DOHH2 (cell line): ENCODE measurements around the gene CDH4.

ENCODE experiments used
- H3F3A ChIP-seq: fragments of 200-600 bp; sonication (generic), shearing (Covaris generic); 2 replicates; pipeline ENCODE4 v1.6.0; 2016; ENCODE audit warnings: antibody characterized with exemption, mild to moderate bottlenecking; ENCODE audit not compliant: control insufficient read depth, insufficient read depth
- H3K27ac ChIP-seq: fragments of 200-600 bp; sonication (generic); 2 replicates; pipeline ENCODE4 v1.5.1; 2014; ENCODE audit warnings: low read depth, mild to moderate bottlenecking, low read length, moderate library complexity
- H3K27me3 ChIP-seq: fragments of 200-600 bp; sonication (generic); 2 replicates; pipeline ENCODE4 v1.6.1; 2014; ENCODE audit warnings: mild to moderate bottlenecking, low read length, mixed read lengths; ENCODE audit not compliant: control insufficient read depth
- H3K36me3 ChIP-seq: fragments of 200-600 bp; sonication (generic); 2 replicates; pipeline ENCODE4 v1.6.1; 2014; ENCODE audit warnings: mild to moderate bottlenecking, low read length, moderate library complexity, mixed read lengths; ENCODE audit not compliant: control insufficient read depth
- H3K4me1 ChIP-seq: fragments of 200-600 bp; sonication (generic); 2 replicates; pipeline ENCODE4 v1.6.1; 2014; ENCODE audit warnings: mild to moderate bottlenecking, low read length, mixed read lengths; ENCODE audit not compliant: control insufficient read depth
- H3K4me2 ChIP-seq: fragments of 200-600 bp; sonication (generic); 2 replicates; pipeline ENCODE4 v1.6.0; 2014; ENCODE audit warnings: mild to moderate bottlenecking, low read length, moderate library complexity
- H3K4me3 ChIP-seq: fragments of 200-600 bp; sonication (generic); 2 replicates; pipeline ENCODE4 v1.5.1; 2014; ENCODE audit warnings: mild to moderate bottlenecking, low read length, mixed read lengths
- H3K79me2 ChIP-seq: fragments of 200-600 bp; sonication (generic); 2 replicates; pipeline ENCODE4 v1.6.1; 2014; ENCODE audit warnings: mild to moderate bottlenecking, low read length, mixed read lengths; ENCODE audit not compliant: control insufficient read depth
- H3K9me2 ChIP-seq: fragments of 200-600 bp; sonication (generic); replicated peaks from 2 replicates; pipeline ENCODE4 v1.6.1; 2014; ENCODE audit warnings: mild to moderate bottlenecking, low read length, mixed read lengths; ENCODE audit not compliant: control insufficient read depth
- H3K9me3 ChIP-seq: fragments of 200-600 bp; sonication (generic); 2 replicates; pipeline ENCODE4 v1.6.1; 2014; ENCODE audit warnings: antibody characterized with exemption, low read length, mixed read lengths; ENCODE audit not compliant: control insufficient read depth, insufficient read depth
- H4K20me1 ChIP-seq: fragments of 200-600 bp; sonication (generic); 2 replicates; pipeline ENCODE4 v1.6.0; 2014; ENCODE audit warnings: low read depth, mild to moderate bottlenecking, antibody characterized with exemption, low read length, moderate library complexity; ENCODE audit not compliant: control insufficient read depth, insufficient read depth
- EZH2phosphoT487 ChIP-seq: fragments of 200-600 bp; sonication (generic); IDR thresholded peaks from 2 replicates; pipeline ENCODE4 v1.6.1; 2017; ENCODE audit warnings: borderline replicate concordance, mild to moderate bottlenecking, antibody characterized with exemption, low read length, moderate library complexity, mixed read lengths
- TF ChIP-seq, protein P1 (sequence below): fragments of 200-600 bp; sonication (generic); IDR thresholded peaks from one replicate; pipeline ENCODE4 v1.5.1; 2014; ENCODE audit warnings: antibody characterized with exemption, mild to moderate bottlenecking, low read depth, low read length; ENCODE audit not compliant: poor library complexity, severe bottlenecking

CDH4 gene

GRCh38 chr20:61597996-61598395 lies 345.9 kb downstream of the CDH4 start:
- no peak overlapping the region for H3K4me2 ChIP-seq
- no peaks in the 10 kb centered on the region for H3K79me2 ChIP-seq
- TF ChIP-seq, protein P1, sequence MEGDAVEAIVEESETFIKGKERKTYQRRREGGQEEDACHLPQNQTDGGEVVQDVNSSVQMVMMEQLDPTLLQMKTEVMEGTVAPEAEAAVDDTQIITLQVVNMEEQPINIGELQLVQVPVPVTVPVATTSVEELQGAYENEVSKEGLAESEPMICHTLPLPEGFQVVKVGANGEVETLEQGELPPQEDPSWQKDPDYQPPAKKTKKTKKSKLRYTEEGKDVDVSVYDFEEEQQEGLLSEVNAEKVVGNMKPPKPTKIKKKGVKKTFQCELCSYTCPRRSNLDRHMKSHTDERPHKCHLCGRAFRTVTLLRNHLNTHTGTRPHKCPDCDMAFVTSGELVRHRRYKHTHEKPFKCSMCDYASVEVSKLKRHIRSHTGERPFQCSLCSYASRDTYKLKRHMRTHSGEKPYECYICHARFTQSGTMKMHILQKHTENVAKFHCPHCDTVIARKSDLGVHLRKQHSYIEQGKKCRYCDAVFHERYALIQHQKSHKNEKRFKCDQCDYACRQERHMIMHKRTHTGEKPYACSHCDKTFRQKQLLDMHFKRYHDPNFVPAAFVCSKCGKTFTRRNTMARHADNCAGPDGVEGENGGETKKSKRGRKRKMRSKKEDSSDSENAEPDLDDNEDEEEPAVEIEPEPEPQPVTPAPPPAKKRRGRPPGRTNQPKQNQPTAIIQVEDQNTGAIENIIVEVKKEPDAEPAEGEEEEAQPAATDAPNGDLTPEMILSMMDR, result no peak
- TF ChIP-seq EZH2phosphoT487, result no peak
- no peaks in the 10 kb centered on the region for H3K27me3 ChIP-seq
- no peak overlapping the region for H3K27ac ChIP-seq
- H3K36me3 ChIP-seq, result no peaks in the 10 kb centered on the region
- H3F3A ChIP-seq, result no peaks in the 10 kb centered on the region
- H3K4me3 ChIP-seq, result no peak overlapping the region
- peaks cover 6% of the 10 kb centered on the region; the same call in 1 of the 2 replicates for H3K9me3 ChIP-seq
- no peaks in the 10 kb centered on the region for H3K4me1 ChIP-seq
- H3K9me2 ChIP-seq, result no peaks in the 10 kb centered on the region
- H4K20me1 ChIP-seq, result no peaks in the 10 kb centered on the region

DNA sequence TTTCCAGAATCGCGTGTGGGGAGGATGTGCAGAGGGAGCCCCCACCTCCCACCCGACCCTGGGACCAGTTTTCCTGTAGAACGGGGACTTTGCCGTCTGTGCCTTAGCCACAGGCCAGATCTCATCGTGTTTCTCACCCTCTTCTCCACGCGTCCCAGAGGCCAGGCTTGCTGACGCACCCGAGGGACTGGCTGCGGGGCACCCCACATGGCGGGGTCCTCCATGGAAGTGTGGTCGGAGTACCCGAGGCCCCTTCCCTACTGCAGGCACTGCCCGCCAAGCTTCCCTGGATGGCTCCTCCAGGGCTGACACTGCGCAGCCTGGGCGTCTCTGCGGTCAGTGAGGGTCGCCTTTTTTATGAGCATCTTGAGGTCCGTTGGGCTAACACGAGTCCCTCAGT lies 346.5 kb downstream of the CDH4 start:
- Histone ChIP-seq H3K4me3 (no peak overlapping the region), H3K79me2 (no peaks in the 10 kb centered on the region), H3K27me3 (no peaks in the 10 kb centered on the region), H4K20me1 (no peaks in the 10 kb centered on the region), H3K27ac (no peak overlapping the region), H3K9me2 (no peaks in the 10 kb centered on the region), H3K4me2 (no peak overlapping the region), H3K4me1 (no peaks in the 10 kb centered on the region), H3F3A (no peaks in the 10 kb centered on the region), H3K36me3 (no peaks in the 10 kb centered on the region), H3K9me3 (peaks cover 4% of the 10 kb centered on the region; the same call in 1 of the 2 replicates)
- TF ChIP-seq, protein P1, result no peak
- TF ChIP-seq EZH2phosphoT487, result no peak

DNA sequence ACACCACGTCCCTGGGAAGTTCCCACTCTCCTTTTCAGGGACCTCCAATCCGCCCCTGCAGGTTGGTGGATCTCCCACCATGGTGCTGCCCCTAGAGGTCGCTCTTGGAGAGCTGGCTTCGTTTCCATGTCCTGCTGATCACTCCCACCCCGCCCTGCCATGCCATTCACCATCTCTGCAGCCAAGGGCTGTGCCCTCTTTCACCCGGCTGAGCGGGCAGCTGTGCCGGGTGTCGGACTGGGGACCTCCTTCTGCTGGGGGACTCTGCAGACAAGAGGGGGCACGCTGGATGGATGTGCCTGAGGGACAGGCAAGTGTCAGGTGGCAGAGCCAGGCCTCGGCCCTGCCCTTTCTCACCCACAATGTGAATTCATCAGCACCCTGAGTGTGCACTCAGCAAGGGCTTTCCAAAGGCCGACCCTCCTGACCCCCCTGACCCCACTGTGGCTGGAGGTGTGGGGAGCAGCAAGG lies 347.0 kb downstream of the CDH4 start:
- H3K36me3 ChIP-seq, result no peaks in the 10 kb centered on the region
- no peak overlapping the region for H3K4me2 ChIP-seq
- no peaks in the 10 kb centered on the region for H3K27me3 ChIP-seq
- H3K9me2 ChIP-seq, result no peaks in the 10 kb centered on the region
- peaks cover 4% of the 10 kb centered on the region; the same call in 1 of the 2 replicates for H3K9me3 ChIP-seq
- TF ChIP-seq, protein P1, result no peak
- no peak for TF ChIP-seq EZH2phosphoT487
- no peak overlapping the region for H3K4me3 ChIP-seq
- H3K4me1 ChIP-seq, result no peaks in the 10 kb centered on the region
- no peak overlapping the region for H3K27ac ChIP-seq
- no peaks in the 10 kb centered on the region for H4K20me1 ChIP-seq
- no peaks in the 10 kb centered on the region for H3F3A ChIP-seq
- no peaks in the 10 kb centered on the region for H3K79me2 ChIP-seq

GRCh38 chr20:61599541-61599992 lies 347.5 kb downstream of the CDH4 start:
- Histone ChIP-seq H3K4me3 (no peak overlapping the region), H3K27me3 (no peaks in the 10 kb centered on the region), H3K4me2 (no peak overlapping the region), H3K9me3 (peaks cover 4% of the 10 kb centered on the region; the same call in 1 of the 2 replicates), H3K79me2 (no peaks in the 10 kb centered on the region), H4K20me1 (no peaks in the 10 kb centered on the region), H3K36me3 (no peaks in the 10 kb centered on the region), H3F3A (no peaks in the 10 kb centered on the region), H3K9me2 (no peaks in the 10 kb centered on the region), H3K27ac (no peak overlapping the region), H3K4me1 (no peaks in the 10 kb centered on the region)
- no peak for TF ChIP-seq EZH2phosphoT487
- TF ChIP-seq, protein P1, result no peak
